Measurements from ENCODE around the gene PROCA1. TPM values are rescaled to one million over a fixed set of nuclear protein-coding genes. Genes with fewer than 3 reads are reported as not detected.

PROCA1 gene
- total RNA-seq, 1 donor from 2014 or later: 12.5 TPM

GRCh38 chr17:28714281-28714680, 2.6 kb upstream of the PROCA1 start:
- no peak for TF ChIP-seq CTCF (conservative IDR thresholded peaks at IDR 0.05)
- DNase-seq (ENCODE audit: low read depth, low spot score): no peak
- Mint-ChIP-seq H3K4me3 (peak overlapping the region; percentile 87), H3K9me3 (no peaks in the 10 kb centered on the region), H3K27me3 (ENCODE audit: low read depth) (peaks cover under 1% of the 10 kb centered on the region), H3K27ac (ENCODE audit: unreplicated experiment) (peak overlapping the region; percentile 78), H3K4me1 (peaks cover 48% of the 10 kb centered on the region), H3K36me3 (ENCODE audit: low read depth) (peaks cover 16% of the 10 kb centered on the region)

GRCh38 chr17:28712705-28713415, 1.2 kb upstream of the PROCA1 start:
- Mint-ChIP-seq H3K9me3 (no peaks in the 10 kb centered on the region), H3K27ac (ENCODE audit: unreplicated experiment) (no peak overlapping the region)

GRCh38 chr17:28712032-28712704, 480 bp upstream of the PROCA1 start:
- no peaks in the 10 kb centered on the region for H3K9me3 Mint-ChIP-seq
- H3K36me3 Mint-ChIP-seq (ENCODE audit: low read depth): peaks cover 19% of the 10 kb centered on the region
- no peak for TF ChIP-seq CTCF (conservative IDR thresholded peaks at IDR 0.05)
- peaks cover 42% of the 10 kb centered on the region for H3K4me1 Mint-ChIP-seq
- peak overlapping the region; percentile 82 for H3K27ac Mint-ChIP-seq (ENCODE audit: unreplicated experiment)
- H3K4me3 Mint-ChIP-seq: peak overlapping the region; percentile 96
- peaks cover 3% of the 10 kb centered on the region for H3K27me3 Mint-ChIP-seq (ENCODE audit: low read depth)
- DNase-seq (ENCODE audit: low read depth, low spot score): peak; percentile 35

More at GRCh38 chr17:28712705-28713415, 1.2 kb upstream of the PROCA1 start:
- no peaks in the 10 kb centered on the region for H3K27me3 Mint-ChIP-seq (ENCODE audit: low read depth)
- H3K4me1 Mint-ChIP-seq: peaks cover 37% of the 10 kb centered on the region
- no peak for TF ChIP-seq CTCF (conservative IDR thresholded peaks at IDR 0.05)
- H3K4me3 Mint-ChIP-seq: peak overlapping the region; percentile 96
- peaks cover 16% of the 10 kb centered on the region for H3K36me3 Mint-ChIP-seq (ENCODE audit: low read depth)
- no peak for DNase-seq (ENCODE audit: low read depth, low spot score)

GRCh38 chr17:28710861-28711722, 596 bp downstream of the PROCA1 start:
- Mint-ChIP-seq H3K4me1 (peaks cover 38% of the 10 kb centered on the region), H3K36me3 (ENCODE audit: low read depth) (peaks cover 21% of the 10 kb centered on the region)
- DNase-seq (ENCODE audit: low read depth, low spot score): peak; percentile 96

More at GRCh38 chr17:28710861-28711722, 596 bp downstream of the PROCA1 start:
- no peaks in the 10 kb centered on the region for H3K9me3 Mint-ChIP-seq
- H3K27me3 Mint-ChIP-seq (ENCODE audit: low read depth): peaks cover 4% of the 10 kb centered on the region
- H3K27ac Mint-ChIP-seq (ENCODE audit: unreplicated experiment): peak overlapping the region; percentile 100
- TF ChIP-seq CTCF (conservative IDR thresholded peaks at IDR 0.05): no peak
- H3K4me3 Mint-ChIP-seq: peak overlapping the region; percentile 96
